ENCODE data around the gene LRFN2.

GRCh38 chr6:40444811-40445210 lies 142.4 kb downstream of the LRFN2 start:
- TF ChIP-seq EZH2 (IDR thresholded peaks at IDR 0.05; ENCODE audit: borderline replicate concordance, low read length): no peak
- no peak for TF ChIP-seq CTCF (conservative IDR thresholded peaks at IDR 0.05 in 1 of 2, IDR thresholded peaks at IDR 0.05 in 1 of 2; ENCODE audit: extremely low read depth in 1 of 2, insufficient read depth in 1 of 2, low read depth in 1 of 2, low read length in 2 of 2)

All from mammary epithelial cell (primary cell).